Right atrium auricular region (tissue), 2 donors: ENCODE measurements around the gene JAZF1. TPM values are rescaled to one million over a fixed set of nuclear protein-coding genes. Genes with fewer than 3 reads are reported as not detected.

Experiments
- DNase-seq: peaks from one replicate; pipeline ENCODE4 v3.0.0-alpha.2; 2019; ENCODE audit warnings: low spot score
- H3K27ac ChIP-seq, 2 donors: fragments of 200-600 bp; sonication (generic); 1 replicate in 1 of 2; 2 replicates in 1 of 2; pipeline ENCODE4 v1.5.1; 2016 to 2019
- H3K27me3 ChIP-seq, 2 donors: fragments of 200-600 bp; sonication (generic); one replicate each; pipeline versions ENCODE4 v1.5.1 to v1.6.0; 2017 to 2019
- H3K36me3 ChIP-seq: fragments of 200-600 bp; sonication (generic); one replicate; pipeline ENCODE4 v1.5.1; 2016
- H3K4me1 ChIP-seq, 2 donors: fragments of 200-600 bp; sonication (generic); one replicate each; pipeline versions ENCODE4 v1.5.1 to v1.6.0; 2017 to 2019
- H3K4me3 ChIP-seq, 2 donors: fragments of 200-600 bp; sonication (generic); 1 replicate in 1 of 2; 2 replicates in 1 of 2; pipeline ENCODE4 v1.5.1; 2017 to 2019; ENCODE audit warnings: mild to moderate bottlenecking in 1 of 2, moderate library complexity in 1 of 2
- H3K9me3 ChIP-seq, 2 donors: fragments of 200-600 bp; sonication (generic); one replicate each; pipeline ENCODE4 v1.5.1; 2019
- CTCF ChIP-seq, 2 donors: fragments of 200-600 bp; sonication (generic); IDR thresholded peaks; one replicate each; pipeline ENCODE4 v1.5.1; 2019; ENCODE audit warnings: antibody characterized with exemption in 2 of 2
- total RNA-seq, 2 donors: library from RNA; depleted of rRNA; stranded (reverse); fragments of >200 nt; gene quantifications; one replicate each; pipeline ENCODE4 v1.1.0, GENCODE V29; 2016

Gene JAZF1
- total RNA-seq, 2 donors from 2014 or later, result 13.2 to 18.5 TPM

- no peaks in the 10 kb centered on the region for H3K36me3 ChIP-seq
- no peaks in the 10 kb centered on the region for H3K4me1 ChIP-seq
- no peak for TF ChIP-seq CTCF (IDR thresholded peaks at IDR 0.05)
- no peaks in the 10 kb centered on the region for H3K9me3 ChIP-seq
- no peak overlapping the region for H3K4me3 ChIP-seq
- no peak for DNase-seq
- no peak overlapping the region for H3K27ac ChIP-seq
- no peaks in the 10 kb centered on the region for H3K27me3 ChIP-seq
These were observed 27.0 kb upstream of the JAZF1 start for GRCh38 chr7:28207486-28208158.

GRCh38 chr7:28205506-28205905 is 24.9 kb upstream of the JAZF1 start:
- H3K4me1 ChIP-seq, result no peaks in the 10 kb centered on the region
- H3K27me3 ChIP-seq, result no peaks in the 10 kb centered on the region
- no peaks in the 10 kb centered on the region for H3K9me3 ChIP-seq
- no peak for DNase-seq
- H3K36me3 ChIP-seq, result no peaks in the 10 kb centered on the region
- H3K27ac ChIP-seq, result no peak overlapping the region
- TF ChIP-seq CTCF (IDR thresholded peaks at IDR 0.05), result no peak
- no peak overlapping the region for H3K4me3 ChIP-seq

GRCh38 chr7:28203508-28204240 is 23.1 kb upstream of the JAZF1 start:
- Histone ChIP-seq H3K4me3 (no peak overlapping the region), H3K4me1 (no peaks in the 10 kb centered on the region), H3K9me3 (no peaks in the 10 kb centered on the region), H3K27me3 (no peaks in the 10 kb centered on the region), H3K36me3 (no peaks in the 10 kb centered on the region), H3K27ac (no peak overlapping the region)
- no peak for DNase-seq
- no peak for TF ChIP-seq CTCF (IDR thresholded peaks at IDR 0.05)

GRCh38 chr7:28202222-28202621 is 21.6 kb upstream of the JAZF1 start:
- no peak overlapping the region for H3K27ac ChIP-seq
- DNase-seq, result no peak
- H3K9me3 ChIP-seq, result no peaks in the 10 kb centered on the region
- no peak for TF ChIP-seq CTCF (IDR thresholded peaks at IDR 0.05)
- no peaks in the 10 kb centered on the region for H3K27me3 ChIP-seq
- H3K4me1 ChIP-seq, result no peaks in the 10 kb centered on the region
- H3K36me3 ChIP-seq, result no peaks in the 10 kb centered on the region
- no peak overlapping the region for H3K4me3 ChIP-seq

GRCh38 chr7:28201131-28201530 is 20.5 kb upstream of the JAZF1 start:
- Histone ChIP-seq H3K27me3 (no peaks in the 10 kb centered on the region), H3K9me3 (no peaks in the 10 kb centered on the region), H3K4me1 (no peaks in the 10 kb centered on the region), H3K27ac (no peak overlapping the region), H3K36me3 (no peaks in the 10 kb centered on the region), H3K4me3 (no peak overlapping the region)
- DNase-seq, result no peak
- TF ChIP-seq CTCF (IDR thresholded peaks at IDR 0.05), result no peak
